DOHH2 (cell line): ENCODE measurements around the gene LDLRAD2.
A peak's percentile ranks its signal among the peaks of the same experiment; 100 is the strongest.
"Not testable (repeated sequence)": the region's sequence is repeated elsewhere in the genome, so short reads cannot be mapped to it uniquely, and the experiment has no call there.

ENCODE experiments used
- H3F3A ChIP-seq: fragments of 200-600 bp; sonication (generic), shearing (Covaris generic); 2 replicates; pipeline ENCODE4 v1.6.0; 2016; ENCODE audit warnings: antibody characterized with exemption, mild to moderate bottlenecking; ENCODE audit not compliant: control insufficient read depth, insufficient read depth
- H3K27ac ChIP-seq: fragments of 200-600 bp; sonication (generic); 2 replicates; pipeline ENCODE4 v1.5.1; 2014; ENCODE audit warnings: low read depth, mild to moderate bottlenecking, low read length, moderate library complexity
- H3K27me3 ChIP-seq: fragments of 200-600 bp; sonication (generic); 2 replicates; pipeline ENCODE4 v1.6.1; 2014; ENCODE audit warnings: mild to moderate bottlenecking, low read length, mixed read lengths; ENCODE audit not compliant: control insufficient read depth
- H3K36me3 ChIP-seq: fragments of 200-600 bp; sonication (generic); 2 replicates; pipeline ENCODE4 v1.6.1; 2014; ENCODE audit warnings: mild to moderate bottlenecking, low read length, moderate library complexity, mixed read lengths; ENCODE audit not compliant: control insufficient read depth
- H3K4me1 ChIP-seq: fragments of 200-600 bp; sonication (generic); 2 replicates; pipeline ENCODE4 v1.6.1; 2014; ENCODE audit warnings: mild to moderate bottlenecking, low read length, mixed read lengths; ENCODE audit not compliant: control insufficient read depth
- H3K4me2 ChIP-seq: fragments of 200-600 bp; sonication (generic); 2 replicates; pipeline ENCODE4 v1.6.0; 2014; ENCODE audit warnings: mild to moderate bottlenecking, low read length, moderate library complexity
- H3K4me3 ChIP-seq: fragments of 200-600 bp; sonication (generic); 2 replicates; pipeline ENCODE4 v1.5.1; 2014; ENCODE audit warnings: mild to moderate bottlenecking, low read length, mixed read lengths
- H3K79me2 ChIP-seq: fragments of 200-600 bp; sonication (generic); 2 replicates; pipeline ENCODE4 v1.6.1; 2014; ENCODE audit warnings: mild to moderate bottlenecking, low read length, mixed read lengths; ENCODE audit not compliant: control insufficient read depth
- H3K9me2 ChIP-seq: fragments of 200-600 bp; sonication (generic); replicated peaks from 2 replicates; pipeline ENCODE4 v1.6.1; 2014; ENCODE audit warnings: mild to moderate bottlenecking, low read length, mixed read lengths; ENCODE audit not compliant: control insufficient read depth
- H3K9me3 ChIP-seq: fragments of 200-600 bp; sonication (generic); 2 replicates; pipeline ENCODE4 v1.6.1; 2014; ENCODE audit warnings: antibody characterized with exemption, low read length, mixed read lengths; ENCODE audit not compliant: control insufficient read depth, insufficient read depth
- H4K20me1 ChIP-seq: fragments of 200-600 bp; sonication (generic); 2 replicates; pipeline ENCODE4 v1.6.0; 2014; ENCODE audit warnings: low read depth, mild to moderate bottlenecking, antibody characterized with exemption, low read length, moderate library complexity; ENCODE audit not compliant: control insufficient read depth, insufficient read depth
- EZH2phosphoT487 ChIP-seq: fragments of 200-600 bp; sonication (generic); IDR thresholded peaks from 2 replicates; pipeline ENCODE4 v1.6.1; 2017; ENCODE audit warnings: borderline replicate concordance, mild to moderate bottlenecking, antibody characterized with exemption, low read length, moderate library complexity, mixed read lengths
- TF ChIP-seq, protein P1 (sequence below): fragments of 200-600 bp; sonication (generic); IDR thresholded peaks from one replicate; pipeline ENCODE4 v1.5.1; 2014; ENCODE audit warnings: antibody characterized with exemption, mild to moderate bottlenecking, low read depth, low read length; ENCODE audit not compliant: poor library complexity, severe bottlenecking

Gene LDLRAD2

DNA sequence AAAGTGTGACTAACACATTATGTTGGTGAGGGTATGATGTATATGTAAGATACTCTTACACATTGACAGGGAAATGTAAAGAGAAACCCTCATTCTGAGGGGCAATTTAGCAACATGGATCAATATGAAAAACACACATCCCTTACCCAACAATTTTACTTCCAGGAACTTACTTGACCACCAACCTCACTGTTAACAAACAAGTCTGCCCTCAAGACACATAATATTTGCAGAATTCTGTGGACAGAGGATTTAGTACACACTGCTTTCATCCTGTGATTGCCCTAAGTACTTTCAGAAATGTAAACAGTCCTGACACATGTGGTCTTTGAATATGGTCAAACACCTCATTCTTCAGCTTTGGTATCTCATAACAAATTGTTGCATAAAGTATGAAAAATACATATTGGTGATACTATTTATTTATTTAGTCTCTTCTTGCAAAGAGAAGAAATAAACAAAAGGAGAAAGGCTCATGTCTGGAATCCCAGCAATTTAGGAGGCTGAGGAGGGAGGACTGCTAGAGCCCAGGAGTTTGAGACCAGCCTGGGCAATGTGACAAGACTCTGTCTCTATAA, 36.0 kb upstream of the LDLRAD2 start:
- Histone ChIP-seq H3K4me2 (no peak overlapping the region), H3K9me2 (no peaks in the 10 kb centered on the region), H4K20me1 (peaks cover 13% of the 10 kb centered on the region), H3K4me1 (peaks cover 44% of the 10 kb centered on the region), H3K36me3 (peaks cover 4% of the 10 kb centered on the region; the same call in 1 of the 2 replicates), H3K9me3 (no peaks in the 10 kb centered on the region), H3F3A (0 out of 2 replicates have a peak, but pooled peaks cover 3% of the 10 kb centered on the region), H3K79me2 (peaks cover 99% of the 10 kb centered on the region), H3K27ac (no peak overlapping the region), H3K27me3 (no peaks in the 10 kb centered on the region), H3K4me3 (no peak overlapping the region)
- TF ChIP-seq, protein P1, sequence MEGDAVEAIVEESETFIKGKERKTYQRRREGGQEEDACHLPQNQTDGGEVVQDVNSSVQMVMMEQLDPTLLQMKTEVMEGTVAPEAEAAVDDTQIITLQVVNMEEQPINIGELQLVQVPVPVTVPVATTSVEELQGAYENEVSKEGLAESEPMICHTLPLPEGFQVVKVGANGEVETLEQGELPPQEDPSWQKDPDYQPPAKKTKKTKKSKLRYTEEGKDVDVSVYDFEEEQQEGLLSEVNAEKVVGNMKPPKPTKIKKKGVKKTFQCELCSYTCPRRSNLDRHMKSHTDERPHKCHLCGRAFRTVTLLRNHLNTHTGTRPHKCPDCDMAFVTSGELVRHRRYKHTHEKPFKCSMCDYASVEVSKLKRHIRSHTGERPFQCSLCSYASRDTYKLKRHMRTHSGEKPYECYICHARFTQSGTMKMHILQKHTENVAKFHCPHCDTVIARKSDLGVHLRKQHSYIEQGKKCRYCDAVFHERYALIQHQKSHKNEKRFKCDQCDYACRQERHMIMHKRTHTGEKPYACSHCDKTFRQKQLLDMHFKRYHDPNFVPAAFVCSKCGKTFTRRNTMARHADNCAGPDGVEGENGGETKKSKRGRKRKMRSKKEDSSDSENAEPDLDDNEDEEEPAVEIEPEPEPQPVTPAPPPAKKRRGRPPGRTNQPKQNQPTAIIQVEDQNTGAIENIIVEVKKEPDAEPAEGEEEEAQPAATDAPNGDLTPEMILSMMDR, result no peak
- no peak for TF ChIP-seq EZH2phosphoT487

DNA sequence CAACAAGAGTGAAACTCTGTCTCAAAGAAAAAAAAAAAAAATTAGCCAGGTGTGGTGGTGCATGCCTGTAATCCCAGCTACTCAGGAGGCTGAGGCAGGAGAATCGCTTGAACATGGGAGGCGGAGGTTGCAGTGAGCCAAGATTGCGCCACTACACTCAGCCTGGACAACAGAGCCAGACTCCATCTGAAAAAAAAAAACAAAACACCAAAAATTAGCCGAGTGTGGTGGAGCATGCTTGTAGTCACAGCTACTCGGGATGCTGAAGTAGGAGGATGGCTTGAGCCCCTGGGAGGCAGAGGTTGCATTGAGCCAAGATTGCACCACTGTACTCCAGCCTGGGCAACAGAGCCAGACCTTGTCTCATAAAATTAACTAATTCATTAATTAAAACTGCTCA, 35.1 kb upstream of the LDLRAD2 start:
- not testable (repeated sequence) for H3K27ac ChIP-seq, H3K36me3 ChIP-seq, H3K9me2 ChIP-seq, H3K9me3 ChIP-seq, H3F3A ChIP-seq, H3K4me2 ChIP-seq, H3K4me3 ChIP-seq, H3K27me3 ChIP-seq
- Histone ChIP-seq H3K4me1 (peaks cover 48% of the 10 kb centered on the region), H3K79me2 (peaks cover 99% of the 10 kb centered on the region), H4K20me1 (peaks cover 13% of the 10 kb centered on the region)

DNA sequence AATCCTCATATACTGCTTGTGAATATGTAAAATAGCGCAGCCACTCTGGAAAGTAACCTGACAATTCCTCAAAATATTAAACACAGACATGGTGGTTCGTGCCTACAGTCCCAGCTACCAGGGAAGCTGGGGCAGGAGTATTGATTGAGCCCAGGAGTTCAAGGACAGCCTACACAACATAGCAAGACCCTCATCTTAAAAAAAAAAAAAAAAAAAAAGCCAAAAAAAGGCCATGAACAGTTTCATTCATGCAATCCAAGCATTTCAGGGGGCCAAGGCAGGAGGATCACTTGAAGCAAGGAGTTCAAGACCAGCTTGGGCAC, 33.7 kb upstream of the LDLRAD2 start:
- Histone ChIP-seq H3F3A (0 out of 2 replicates have a peak, but pooled peaks cover 5% of the 10 kb centered on the region), H3K9me3 (no peaks in the 10 kb centered on the region), H4K20me1 (peaks cover 13% of the 10 kb centered on the region), H3K27me3 (no peaks in the 10 kb centered on the region), H3K9me2 (no peaks in the 10 kb centered on the region), H3K4me2 (no peak overlapping the region), H3K4me1 (peaks cover 44% of the 10 kb centered on the region), H3K27ac (no peak overlapping the region), H3K79me2 (peaks cover 95% of the 10 kb centered on the region), H3K4me3 (no peak overlapping the region), H3K36me3 (peaks cover 10% of the 10 kb centered on the region)
- no peak for TF ChIP-seq EZH2phosphoT487
- TF ChIP-seq, protein P1, result no peak

DNA sequence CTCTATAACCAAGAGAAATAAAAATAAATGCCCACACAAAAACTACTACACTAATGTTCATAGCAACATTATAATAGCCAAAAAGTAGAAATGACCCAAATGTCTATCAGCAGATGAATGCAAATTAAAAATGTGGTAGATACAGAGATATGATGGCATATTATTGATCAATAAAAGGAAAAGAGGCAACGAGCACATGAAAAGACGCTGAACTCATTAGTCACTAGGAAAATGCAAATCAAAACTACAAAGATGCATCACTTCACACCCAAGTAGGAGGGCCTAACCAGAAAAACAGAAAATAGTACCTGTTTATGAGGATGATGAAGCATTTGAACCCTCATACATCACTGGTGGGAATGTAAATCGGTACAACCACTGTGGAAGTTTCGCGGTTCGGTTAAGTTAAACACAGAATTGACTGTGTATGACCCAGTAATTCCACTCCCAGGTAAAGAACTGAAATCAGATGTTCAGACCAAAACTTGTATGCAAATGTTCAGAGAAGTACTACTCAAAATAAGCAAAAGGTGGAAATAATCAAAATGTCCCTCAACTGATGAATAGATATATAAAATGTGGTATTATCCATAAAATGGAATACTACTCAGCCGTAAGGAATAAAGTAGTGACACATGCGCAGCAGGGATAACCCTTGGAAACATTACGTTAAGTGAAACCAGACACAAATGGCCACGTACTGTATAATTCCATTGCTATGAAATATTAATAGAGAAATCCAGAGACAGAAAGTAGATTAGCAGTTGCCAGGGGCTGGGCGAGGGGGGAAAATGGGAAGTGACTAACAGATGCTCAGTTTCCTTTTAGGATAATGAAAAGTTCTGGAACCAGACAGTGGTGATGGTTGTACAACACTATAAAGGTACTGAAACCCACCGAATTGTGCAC, 32.2 kb upstream of the LDLRAD2 start:
- Histone ChIP-seq H3K4me3 (peak overlapping the region; percentile 40), H3K36me3 (peaks cover 10% of the 10 kb centered on the region), H3F3A (0 out of 2 replicates have a peak, but pooled peaks cover 5% of the 10 kb centered on the region), H3K79me2 (peaks cover 80% of the 10 kb centered on the region), H3K4me1 (peaks cover 39% of the 10 kb centered on the region), H3K4me2 (peak overlapping the region; percentile 56), H3K9me3 (no peaks in the 10 kb centered on the region), H3K27me3 (no peaks in the 10 kb centered on the region), H3K27ac (no peak overlapping the region), H4K20me1 (peaks cover 10% of the 10 kb centered on the region), H3K9me2 (no peaks in the 10 kb centered on the region)
- TF ChIP-seq, protein P1, result no peak
- TF ChIP-seq EZH2phosphoT487, result no peak
